ENCODE data around the gene ZNF709. TPM values are rescaled to one million over a fixed set of nuclear protein-coding genes. Genes with fewer than 3 reads are reported as not detected.

The ZNF709 gene
- total and polyA plus RNA-seq, 2 of the 13 experiments (the other 11 are each of a cell fraction or from before 2014, with no cell fraction given): 1.5 to 3.9 TPM

DNA sequence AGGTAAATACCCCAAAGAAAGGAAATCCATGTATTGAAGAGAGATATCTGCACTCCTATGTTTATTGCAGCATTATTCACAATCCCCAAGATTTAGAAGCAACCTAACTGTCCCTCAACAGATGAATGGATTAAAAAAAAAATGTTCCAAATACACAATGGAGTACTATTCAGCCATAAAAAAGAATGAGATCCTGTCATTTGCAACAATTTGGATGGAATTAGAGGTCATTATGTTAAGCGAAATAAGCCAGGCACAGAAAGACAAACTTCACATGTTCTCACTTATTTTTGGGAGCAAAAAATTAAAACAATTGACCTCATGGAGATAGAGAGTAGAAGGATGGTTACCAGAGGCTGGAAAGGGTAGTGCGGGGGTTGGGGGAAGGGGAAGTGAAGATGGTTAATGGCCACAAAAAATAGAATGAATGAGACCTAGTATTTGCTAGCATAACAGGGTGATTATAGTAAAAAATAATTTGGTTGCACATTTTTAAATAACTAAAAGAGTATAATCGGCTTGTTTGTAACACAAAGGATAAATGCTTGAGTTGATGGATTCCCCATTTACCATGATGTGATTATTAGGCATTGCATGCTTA lies 9.7 kb upstream of the ZNF709 start:
- peak overlapping the region; percentile 91 for H3K4me2 ChIP-seq (ENCODE audit: low read depth, low read length)
- H4K20me1 ChIP-seq (ENCODE audit: insufficient read depth, low read length): no peaks in the 10 kb centered on the region
- intact Hi-C loops (cut with micrococcal nuclease; ENCODE audit: unreplicated experiment): no loop called here
- H3K27ac ChIP-seq (ENCODE audit: extremely low read length, insufficient read depth, low read length): peak overlapping the region; percentile 90
- no peak for DNase-seq (ENCODE audit: low spot score)
- no peaks in the 10 kb centered on the region for H3K9me3 ChIP-seq (ENCODE audit: low read length)
- H3K27me3 ChIP-seq (ENCODE audit: control insufficient read depth in 1 of 2, insufficient read depth in 2 of 2, low read length in 2 of 2): no peaks in the 10 kb centered on the region; a peak in 1 of 5 replicates
- ATAC-seq: no peak
- no peak overlapping the region for H2AFZ ChIP-seq (ENCODE audit: low read length)
- peaks cover 29% of the 10 kb centered on the region for H3K4me1 ChIP-seq (ENCODE audit: insufficient read depth, low read length)
- peak overlapping the region in 2 of 3 experiments; percentile 87 to 91; a peak in 4 of 6 replicates for H3K4me3 ChIP-seq (replicated peaks in 1 of 3; ENCODE audit: insufficient read depth in 1 of 3, low read depth in 2 of 3, low read length in 3 of 3)
- ChIA-PET CTCF (ENCODE audit: low intra/inter-chr PET ratio, low total read pairs) (no interaction called here), POLR2A (interaction anchor here (0.6 to 3.2 kb wide), 17 partner anchors 10 to 354 kb away, joined by 3 to 62 read pairs (median 5); partner anchors contain the start of genes ZNF20, ZNF442, ZNF443 and ZNF490)
- BruUV-seq (replicated peaks): no TSS peak
- 97% methylated on average over 3 of the region's 3 CpGs for WGBS (ENCODE audit: low lambda C conversion rate)
- H3K79me2 ChIP-seq (ENCODE audit: insufficient read depth, low read length): no peaks in the 10 kb centered on the region
- no peak for FAIRE-seq
- in situ Hi-C loops (cut with HindIII; ENCODE audit: extremely low pct_ligation_motif_present, low pct_unique_long_range_greater_than_20kb): no loop called here
- H3K9ac ChIP-seq (ENCODE audit: insufficient read depth, low read depth, low read length): peak overlapping the region; percentile 92
- H3K36me3 ChIP-seq (replicated peaks in 1 of 2; ENCODE audit: control insufficient read depth in 1 of 2, insufficient read depth in 2 of 2, low read length in 2 of 2): no peaks in the 10 kb centered on the region
- TF ChIP-seq IRX3 (CRISPR knock-in tag; IDR thresholded peaks at IDR 0.05; ENCODE audit: borderline replicate concordance, low read depth): no peak
- TF ChIP-seq ARID3A (IDR thresholded peaks at IDR 0.05; ENCODE audit: low read depth, low read length): no peak
- no peak for TF ChIP-seq IKZF1 (IDR thresholded peaks at IDR 0.05)
- no peak for TF ChIP-seq ZNF598 (CRISPR knock-in tag; IDR thresholded peaks at IDR 0.05; ENCODE audit: borderline replicate concordance)
- no peak for TF ChIP-seq ZFP37 (CRISPR knock-in tag; IDR thresholded peaks at IDR 0.05; ENCODE audit: borderline replicate concordance)
- TF ChIP-seq, protein P1, sequence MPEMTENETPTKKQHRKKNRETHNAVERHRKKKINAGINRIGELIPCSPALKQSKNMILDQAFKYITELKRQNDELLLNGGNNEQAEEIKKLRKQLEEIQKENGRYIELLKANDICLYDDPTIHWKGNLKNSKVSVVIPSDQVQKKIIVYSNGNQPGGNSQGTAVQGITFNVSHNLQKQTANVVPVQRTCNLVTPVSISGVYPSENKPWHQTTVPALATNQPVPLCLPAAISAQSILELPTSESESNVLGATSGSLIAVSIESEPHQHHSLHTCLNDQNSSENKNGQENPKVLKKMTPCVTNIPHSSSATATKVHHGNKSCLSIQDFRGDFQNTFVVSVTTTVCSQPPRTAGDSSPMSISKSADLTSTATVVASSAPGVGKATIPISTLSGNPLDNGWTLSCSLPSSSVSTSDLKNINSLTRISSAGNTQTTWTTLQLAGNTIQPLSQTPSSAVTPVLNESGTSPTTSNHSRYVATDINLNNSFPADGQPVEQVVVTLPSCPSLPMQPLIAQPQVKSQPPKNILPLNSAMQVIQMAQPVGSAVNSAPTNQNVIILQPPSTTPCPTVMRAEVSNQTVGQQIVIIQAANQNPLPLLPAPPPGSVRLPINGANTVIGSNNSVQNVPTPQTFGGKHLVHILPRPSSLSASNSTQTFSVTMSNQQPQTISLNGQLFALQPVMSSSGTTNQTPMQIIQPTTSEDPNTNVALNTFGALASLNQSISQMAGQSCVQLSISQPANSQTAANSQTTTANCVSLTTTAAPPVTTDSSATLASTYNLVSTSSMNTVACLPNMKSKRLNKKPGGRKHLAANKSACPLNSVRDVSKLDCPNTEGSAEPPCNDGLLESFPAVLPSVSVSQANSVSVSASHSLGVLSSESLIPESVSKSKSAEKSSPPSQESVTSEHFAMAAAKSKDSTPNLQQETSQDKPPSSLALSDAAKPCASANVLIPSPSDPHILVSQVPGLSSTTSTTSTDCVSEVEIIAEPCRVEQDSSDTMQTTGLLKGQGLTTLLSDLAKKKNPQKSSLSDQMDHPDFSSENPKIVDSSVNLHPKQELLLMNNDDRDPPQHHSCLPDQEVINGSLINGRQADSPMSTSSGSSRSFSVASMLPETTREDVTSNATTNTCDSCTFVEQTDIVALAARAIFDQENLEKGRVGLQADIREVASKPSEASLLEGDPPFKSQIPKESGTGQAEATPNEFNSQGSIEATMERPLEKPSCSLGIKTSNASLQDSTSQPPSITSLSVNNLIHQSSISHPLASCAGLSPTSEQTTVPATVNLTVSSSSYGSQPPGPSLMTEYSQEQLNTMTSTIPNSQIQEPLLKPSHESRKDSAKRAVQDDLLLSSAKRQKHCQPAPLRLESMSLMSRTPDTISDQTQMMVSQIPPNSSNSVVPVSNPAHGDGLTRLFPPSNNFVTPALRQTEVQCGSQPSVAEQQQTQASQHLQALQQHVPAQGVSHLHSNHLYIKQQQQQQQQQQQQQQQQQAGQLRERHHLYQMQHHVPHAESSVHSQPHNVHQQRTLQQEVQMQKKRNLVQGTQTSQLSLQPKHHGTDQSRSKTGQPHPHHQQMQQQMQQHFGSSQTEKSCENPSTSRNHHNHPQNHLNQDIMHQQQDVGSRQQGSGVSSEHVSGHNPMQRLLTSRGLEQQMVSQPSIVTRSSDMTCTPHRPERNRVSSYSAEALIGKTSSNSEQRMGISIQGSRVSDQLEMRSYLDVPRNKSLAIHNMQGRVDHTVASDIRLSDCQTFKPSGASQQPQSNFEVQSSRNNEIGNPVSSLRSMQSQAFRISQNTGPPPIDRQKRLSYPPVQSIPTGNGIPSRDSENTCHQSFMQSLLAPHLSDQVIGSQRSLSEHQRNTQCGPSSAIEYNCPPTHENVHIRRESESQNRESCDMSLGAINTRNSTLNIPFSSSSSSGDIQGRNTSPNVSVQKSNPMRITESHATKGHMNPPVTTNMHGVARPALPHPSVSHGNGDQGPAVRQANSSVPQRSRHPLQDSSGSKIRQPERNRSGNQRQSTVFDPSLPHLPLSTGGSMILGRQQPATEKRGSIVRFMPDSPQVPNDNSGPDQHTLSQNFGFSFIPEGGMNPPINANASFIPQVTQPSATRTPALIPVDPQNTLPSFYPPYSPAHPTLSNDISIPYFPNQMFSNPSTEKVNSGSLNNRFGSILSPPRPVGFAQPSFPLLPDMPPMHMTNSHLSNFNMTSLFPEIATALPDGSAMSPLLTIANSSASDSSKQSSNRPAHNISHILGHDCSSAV (CRISPR knock-in tag; IDR thresholded peaks at IDR 0.05; ENCODE audit: borderline replicate concordance): no peak
- TF ChIP-seq HNRNPK (IDR thresholded peaks at IDR 0.05; ENCODE audit: low read depth, low read length, poor library complexity, severe bottlenecking): peak; percentile 53
- TF ChIP-seq CEBPB (IDR thresholded peaks at IDR 0.05; ENCODE audit: borderline replicate concordance, low read depth, low read length): no peak
- 0 out of 2 replicates have a peak, but pooled peaks have one; percentile 6 for TF ChIP-seq STAT6 (CRISPR knock-in tag; IDR thresholded peaks at IDR 0.05; ENCODE audit: borderline replicate concordance)
- no peak for TF ChIP-seq DPF2 (CRISPR knock-in tag; IDR thresholded peaks at IDR 0.05; ENCODE audit: borderline replicate concordance, low read depth)
